NCI-H345 (cell line): Measurements from ENCODE around the gene MTG2.

ENCODE experiments used
- DNase-seq: peaks from one replicate; lab custom pipeline; 2025; lab: John Stamatoyannopoulos, UW

The MTG2 gene

DNA sequence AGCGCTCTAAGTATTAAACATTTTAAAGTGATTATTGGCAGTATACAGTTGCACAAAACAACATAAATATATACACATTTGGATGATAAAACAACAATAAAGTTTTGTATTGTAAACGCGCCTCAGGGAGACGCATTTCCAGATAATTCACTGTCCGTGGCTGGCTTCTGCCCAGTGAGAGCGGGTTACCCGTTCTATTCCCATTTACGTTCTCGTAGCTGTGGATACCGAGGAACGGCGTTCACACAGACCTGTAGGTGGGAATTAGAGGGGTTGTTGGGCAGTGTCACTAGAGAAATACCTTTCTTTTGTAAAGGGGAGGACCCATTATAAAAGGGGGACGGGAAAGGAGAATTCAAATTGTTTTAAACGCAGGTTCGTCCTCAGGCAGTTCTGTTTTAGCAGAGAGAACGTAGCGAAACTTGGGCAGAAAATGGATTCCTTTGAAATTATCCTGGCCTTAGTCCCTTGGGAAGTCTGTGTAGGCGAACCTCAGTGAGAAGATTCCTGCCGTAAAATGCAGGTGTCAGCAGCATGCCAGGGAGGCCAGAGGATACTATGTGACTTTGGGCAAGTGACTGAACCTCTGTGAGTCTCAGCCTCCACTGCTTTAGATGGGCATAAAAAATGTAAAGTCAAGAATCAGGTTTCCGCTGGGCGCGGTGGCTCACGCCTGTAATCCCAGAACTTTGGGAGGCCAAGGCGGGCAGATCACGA is 756 bp downstream of the MTG2 start:
- DNase-seq = no peak

DNA sequence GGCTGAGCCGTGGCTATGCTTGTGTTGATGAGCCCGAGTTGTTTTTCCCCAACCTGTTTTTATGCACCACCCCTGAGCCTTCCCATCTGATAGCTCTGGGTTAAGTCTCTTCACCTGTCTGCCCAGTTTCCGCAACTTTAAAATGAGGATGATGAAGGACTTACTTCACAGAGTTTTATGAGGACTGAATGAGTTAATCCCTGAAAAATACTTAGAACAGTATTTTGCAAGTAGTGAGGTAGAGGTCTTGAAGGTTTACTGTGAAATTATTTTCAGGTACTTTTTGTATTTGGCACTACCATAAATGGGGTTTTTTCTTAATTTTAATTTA is 3.2 kb downstream of the MTG2 start:
- no peak for DNase-seq

DNA sequence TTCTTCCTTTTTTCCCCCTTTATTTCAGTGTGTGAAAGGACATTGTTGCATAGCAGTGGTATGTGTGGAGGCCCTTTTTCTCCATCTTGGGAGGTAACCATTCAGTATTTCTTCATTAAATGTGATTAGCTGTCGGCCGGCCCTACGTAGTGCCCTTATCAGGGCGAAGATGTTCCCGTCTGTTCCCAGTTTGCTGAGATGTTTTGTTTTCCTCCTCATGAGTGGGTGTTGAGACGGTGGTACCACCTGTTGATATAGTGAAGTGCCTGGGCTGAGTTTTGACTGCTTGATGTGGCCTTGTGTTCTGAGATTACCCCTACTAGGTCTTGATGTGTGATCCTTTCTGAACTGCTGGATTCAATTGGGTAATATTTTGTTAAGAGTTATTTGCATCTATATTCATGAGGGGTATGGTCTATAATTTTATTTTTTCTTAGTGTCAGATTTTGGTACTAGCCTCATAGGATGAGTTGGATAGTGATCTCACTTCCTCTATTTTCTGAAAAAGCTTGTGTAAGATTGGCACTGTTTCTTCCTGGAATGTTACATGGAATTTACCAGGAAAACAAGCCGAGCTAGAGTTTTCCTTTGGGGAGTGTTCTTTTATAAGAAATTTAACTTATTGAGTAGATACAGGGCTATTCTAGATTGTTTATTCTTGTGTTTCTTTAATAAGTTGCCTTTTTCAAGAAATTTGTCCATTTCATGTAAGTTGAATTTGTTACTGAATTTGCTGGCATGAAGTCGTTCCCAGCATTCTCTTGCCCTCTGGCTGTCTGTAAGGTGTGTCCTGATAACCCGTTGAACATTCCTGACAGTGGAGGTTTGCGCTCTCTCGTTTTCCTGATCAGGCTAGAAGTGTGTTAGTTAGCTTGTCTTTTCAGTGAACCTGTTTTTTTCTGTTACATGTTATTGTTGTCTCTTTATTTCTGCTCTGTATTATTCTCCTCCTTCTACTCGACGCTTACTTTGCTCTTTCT is 4.3 kb downstream of the MTG2 start:
- no peak for DNase-seq

DNA sequence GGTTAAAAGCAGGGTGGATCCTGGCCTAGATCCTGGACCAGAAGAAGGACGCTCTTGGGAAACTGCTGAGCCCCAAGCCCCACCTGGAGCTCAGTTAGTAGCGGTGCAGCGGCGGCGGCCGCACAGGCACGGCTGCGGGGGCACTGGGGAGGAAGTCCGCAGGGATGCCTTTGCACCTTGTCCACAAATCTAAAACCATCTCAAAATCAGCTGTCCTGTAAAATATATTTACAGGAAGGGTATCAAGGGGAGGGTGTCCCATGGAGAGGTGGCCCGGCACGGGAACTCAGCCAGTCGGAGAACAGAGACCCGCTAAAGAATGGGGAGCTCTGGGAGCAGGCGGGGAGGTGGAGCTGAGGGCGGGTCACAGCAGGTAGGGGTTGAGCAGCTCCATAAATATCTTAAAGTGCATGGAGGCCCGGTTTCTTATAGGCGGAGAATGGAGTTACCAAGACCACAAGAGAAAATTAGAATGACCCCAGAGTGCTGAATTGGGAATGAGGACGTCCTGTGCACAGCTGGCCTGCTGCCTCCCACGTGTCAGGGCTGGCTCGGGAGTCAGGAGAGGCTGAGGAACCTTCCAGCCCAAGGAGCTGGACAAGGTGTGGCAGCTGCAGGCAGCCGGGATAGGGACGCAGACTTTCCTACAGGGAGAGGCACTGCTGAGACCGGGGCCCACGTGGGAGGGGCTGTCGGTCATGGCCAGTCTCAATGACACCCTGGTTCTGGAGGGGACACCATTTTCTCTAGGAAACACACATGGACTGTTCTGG is 8.0 kb downstream of the MTG2 start:
- no peak for DNase-seq

DNA sequence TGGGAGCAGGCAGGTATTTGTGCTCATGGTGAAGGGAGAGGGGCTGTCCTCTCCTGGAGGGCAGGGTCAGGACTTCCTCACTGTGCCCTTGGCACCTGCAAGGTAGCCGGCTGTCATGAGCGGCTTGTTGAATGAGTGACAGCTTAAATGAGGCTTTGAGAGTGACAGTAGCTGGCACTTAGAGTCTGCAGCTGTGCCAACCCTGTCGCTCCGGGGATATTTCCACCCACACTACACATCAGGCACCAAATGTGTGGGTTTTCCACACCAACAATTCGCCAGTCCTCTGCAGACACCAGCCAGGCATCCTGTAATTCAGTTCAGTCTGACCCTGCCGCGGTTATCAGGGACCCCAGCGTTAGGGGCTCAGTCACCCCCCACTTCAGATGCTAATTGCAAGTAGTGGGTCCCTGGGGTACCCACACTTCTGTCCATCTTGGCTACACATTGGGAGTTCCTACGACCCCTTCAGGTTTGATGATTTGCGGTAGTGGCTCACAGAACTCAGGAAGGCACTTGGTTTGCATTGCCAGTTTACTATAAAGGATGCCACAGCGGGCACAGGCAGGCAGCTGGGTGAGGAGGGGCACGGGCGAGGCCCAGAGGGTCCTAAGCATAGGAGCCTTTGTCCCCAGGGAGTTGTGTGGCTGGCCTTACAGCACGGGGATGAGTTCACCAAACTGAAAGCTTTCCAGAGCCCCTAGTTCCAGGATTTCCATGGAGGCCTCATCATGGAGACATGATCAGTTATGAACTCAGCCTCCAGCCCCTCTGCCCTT is 9.1 kb downstream of the MTG2 start:
- peak; percentile 38 for DNase-seq

DNA sequence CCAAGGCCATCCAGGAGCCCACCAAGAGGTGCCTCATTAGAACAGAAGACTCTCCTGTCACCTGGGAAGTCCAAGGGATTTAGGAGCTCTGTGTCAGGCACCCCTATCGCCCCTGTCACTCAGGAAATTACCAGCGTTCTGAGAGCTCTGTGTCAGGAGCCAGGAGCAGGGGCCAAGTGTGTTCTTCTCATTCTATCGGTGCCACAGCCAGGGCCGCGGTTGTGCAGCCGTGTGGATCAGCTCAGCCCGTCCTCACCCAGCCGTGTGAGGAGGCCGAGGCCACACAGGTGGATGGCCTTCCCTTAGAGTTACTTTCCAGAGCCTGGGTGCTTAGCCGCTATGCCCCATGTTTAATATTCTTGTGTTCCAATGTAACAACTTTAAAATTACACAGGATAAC is 9.8 kb downstream of the MTG2 start:
- no peak for DNase-seq

DNA sequence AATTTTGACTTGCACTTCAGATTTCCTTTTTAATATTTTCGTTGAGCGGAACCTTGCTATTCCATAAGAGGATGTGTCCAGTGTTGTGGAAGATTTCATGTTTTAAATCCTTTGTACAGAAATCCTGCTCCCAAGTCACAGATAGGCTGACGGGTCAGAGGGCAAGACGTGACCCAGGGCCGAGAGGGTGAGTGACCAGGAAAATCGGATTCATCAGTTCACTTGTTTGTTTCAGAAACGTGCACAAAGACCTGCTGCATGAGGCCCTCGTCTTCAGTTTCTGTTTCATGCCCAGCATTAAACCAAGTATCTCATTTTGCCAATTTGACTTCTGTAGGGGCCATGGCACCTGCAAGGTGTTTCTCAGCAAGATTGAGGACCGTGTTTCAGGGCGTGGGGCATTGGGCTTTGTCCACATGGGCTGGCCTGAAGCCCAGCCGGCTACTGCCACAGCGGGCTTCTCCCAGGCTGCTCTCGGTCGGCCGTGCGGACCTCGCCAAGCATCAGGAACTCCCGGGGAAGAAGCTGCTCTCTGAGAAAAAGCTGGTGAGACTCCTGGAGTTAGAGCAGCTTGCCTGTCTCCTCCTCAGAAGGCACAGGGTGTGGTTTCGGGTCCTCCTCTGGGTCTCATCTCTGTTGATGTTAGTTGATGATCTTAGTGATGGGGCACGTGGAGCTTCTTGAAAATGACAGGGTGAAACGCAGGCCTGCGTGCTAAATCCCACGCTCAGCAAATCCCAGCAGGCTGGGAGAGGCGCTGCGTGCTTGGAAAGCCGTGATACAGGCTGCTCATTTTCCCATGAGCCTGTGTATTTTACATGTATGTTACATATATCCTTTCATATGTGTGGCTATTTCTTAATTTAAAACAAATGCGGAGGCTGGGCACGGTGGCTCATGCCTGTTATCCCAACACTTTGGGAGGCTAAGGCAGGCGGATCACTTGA is 10.5 kb downstream of the MTG2 start:
- no peak for DNase-seq

DNA sequence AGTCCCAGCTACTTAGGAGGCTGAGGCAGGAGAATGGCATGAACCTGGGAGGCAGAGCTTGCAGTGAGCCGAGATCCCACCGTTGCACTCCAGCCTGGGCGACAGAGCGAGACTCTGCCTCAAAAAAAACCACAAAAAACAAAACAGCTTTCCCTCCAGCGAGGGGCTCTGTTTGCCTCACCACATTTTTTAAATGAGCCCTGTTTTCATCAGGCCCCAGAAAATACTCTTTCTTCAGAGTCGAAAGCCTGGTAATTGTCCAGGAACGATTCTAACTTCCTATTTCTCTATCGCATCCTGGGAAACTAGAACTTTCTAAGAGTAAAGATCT is 12.2 kb downstream of the MTG2 start:
- DNase-seq = no peak

DNA sequence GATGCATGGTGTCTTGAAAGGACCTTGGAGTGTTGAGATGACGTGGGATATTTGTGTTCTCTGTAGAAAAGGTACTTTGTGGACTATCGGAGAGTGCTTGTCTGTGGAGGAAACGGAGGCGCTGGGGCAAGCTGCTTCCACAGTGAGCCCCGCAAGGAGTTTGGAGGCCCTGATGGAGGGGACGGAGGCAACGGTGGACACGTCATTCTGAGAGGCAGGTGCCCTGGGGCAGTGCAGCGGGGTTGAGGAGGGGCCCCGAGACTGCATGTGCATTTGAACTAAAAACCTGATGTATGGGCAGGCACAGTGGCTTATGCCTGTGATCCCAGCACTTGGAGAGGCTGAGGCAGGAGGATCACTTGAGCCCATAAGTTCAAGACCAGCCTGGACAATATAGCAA is 12.9 kb downstream of the MTG2 start:
- no peak for DNase-seq

DNA sequence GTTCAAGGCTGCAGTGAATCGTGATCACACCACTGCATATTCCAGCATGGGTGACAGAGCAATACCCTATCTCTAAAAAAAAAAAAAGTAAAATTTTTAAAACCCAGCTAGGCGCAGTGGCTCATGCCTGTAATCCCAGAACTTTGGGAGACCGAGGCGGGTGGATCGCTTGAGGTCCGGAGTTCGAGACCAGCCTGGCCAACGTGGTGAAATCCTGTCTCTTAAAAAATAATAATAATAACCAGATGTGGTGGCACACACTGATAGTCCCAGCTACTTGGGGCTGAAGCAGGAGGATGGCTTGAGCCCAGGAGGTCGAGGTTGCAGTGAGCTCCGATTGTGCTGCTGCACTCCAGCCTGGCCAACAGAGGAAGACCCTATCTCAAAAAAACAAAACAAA is 13.5 kb downstream of the MTG2 start:
- no peak for DNase-seq

DNA sequence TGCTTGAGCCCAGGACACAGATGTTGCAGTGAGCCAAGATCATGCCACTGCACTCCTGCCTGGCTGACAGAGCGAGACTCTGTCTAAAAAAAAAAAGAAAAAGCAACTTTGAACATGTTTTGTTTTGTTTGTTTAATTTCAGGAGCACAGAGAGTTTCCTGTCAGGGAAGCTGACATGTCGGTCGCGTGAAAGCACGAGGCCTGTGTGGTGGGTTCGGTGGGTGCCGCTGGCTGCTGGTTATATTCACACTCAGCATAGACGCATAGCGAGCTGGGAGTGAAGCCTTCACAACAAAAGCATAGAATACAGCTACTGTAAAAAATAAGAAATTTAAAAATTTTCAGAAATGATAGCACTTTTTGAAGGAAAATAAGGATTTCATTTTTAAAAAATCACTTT is 14.5 kb downstream of the MTG2 start:
- DNase-seq = no peak

DNA sequence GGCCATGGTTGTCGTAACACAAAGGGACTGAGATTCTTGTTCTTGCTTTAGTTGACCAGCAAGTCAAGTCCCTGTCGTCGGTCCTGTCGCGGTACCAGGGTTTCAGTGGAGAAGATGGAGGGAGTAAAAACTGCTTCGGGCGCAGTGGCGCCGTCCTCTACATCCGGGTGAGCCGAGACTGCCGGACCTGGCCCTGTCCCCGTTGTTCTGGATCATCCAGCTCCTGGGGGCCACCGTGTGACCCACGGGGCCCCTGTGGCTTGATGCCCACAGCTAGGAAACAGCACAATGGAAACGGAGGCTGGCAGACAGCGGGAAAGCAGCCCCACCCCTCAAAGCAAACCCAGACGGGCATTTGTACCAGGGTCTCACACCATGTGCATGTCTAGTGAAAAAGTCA is 15.0 kb downstream of the MTG2 start:
- DNase-seq = no peak

DNA sequence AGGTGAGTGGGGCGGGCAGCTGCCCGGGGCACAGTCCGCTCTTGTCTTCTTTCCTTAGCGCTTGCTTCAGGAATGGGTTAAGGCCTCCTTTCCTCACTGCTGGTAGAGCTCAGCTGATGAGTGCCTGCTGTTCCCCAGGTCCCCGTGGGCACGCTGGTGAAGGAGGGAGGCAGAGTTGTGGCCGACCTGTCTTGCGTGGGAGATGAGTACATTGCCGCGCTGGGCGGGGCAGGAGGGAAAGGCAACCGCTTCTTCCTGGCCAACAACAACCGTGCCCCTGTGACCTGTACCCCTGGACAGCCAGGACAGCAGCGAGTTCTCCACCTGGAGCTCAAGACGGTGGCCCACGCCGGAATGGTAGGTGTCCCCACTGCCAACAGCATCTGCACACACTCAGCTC is 15.7 kb downstream of the MTG2 start:
- no peak for DNase-seq

DNA sequence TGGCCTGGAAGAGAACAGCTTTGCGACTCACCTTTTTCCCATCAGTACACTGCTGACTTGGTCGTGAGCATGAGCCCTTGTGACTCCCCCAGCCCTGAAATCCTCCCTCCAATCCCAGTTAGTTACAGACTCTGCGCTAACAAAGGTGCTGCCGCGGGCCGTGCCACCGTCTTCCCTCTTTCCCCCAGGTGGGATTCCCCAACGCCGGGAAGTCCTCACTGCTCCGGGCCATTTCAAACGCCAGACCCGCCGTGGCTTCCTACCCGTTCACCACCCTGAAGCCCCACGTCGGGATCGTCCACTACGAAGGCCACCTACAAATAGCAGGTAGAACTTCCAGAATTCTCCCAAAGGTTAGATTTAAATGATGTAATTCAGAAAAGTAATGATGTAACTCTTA is 16.1 kb downstream of the MTG2 start:
- no peak for DNase-seq

DNA sequence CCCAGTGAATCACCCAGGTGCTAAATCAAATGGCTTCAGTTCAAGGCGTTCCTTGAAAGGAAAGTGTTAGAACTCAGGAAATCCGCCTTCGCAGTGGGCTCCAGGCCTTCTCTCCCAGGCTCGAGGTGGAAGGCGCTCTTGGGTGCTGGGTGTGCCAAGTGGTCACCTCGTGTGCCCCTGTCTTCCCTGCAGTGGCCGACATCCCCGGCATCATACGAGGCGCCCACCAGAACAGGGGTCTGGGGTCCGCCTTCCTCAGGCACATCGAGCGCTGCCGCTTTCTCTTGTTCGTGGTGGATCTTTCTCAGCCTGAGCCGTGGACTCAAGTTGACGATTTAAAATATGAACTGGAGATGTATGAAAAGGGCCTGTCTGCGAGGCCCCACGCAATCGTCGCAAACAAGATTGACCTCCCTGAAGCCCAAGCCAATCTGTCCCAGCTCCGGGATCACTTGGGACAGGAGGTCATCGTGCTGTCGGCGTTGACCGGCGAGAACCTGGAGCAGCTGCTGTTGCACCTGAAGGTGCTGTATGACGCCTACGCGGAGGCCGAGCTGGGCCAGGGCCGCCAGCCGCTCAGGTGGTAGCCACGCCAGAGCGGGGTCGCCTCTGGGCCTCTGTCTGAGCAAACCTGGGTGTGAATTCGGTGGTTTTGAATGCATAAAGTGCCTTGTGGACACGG is 17.8 kb downstream of the MTG2 start:
- DNase-seq = no peak

DNA sequence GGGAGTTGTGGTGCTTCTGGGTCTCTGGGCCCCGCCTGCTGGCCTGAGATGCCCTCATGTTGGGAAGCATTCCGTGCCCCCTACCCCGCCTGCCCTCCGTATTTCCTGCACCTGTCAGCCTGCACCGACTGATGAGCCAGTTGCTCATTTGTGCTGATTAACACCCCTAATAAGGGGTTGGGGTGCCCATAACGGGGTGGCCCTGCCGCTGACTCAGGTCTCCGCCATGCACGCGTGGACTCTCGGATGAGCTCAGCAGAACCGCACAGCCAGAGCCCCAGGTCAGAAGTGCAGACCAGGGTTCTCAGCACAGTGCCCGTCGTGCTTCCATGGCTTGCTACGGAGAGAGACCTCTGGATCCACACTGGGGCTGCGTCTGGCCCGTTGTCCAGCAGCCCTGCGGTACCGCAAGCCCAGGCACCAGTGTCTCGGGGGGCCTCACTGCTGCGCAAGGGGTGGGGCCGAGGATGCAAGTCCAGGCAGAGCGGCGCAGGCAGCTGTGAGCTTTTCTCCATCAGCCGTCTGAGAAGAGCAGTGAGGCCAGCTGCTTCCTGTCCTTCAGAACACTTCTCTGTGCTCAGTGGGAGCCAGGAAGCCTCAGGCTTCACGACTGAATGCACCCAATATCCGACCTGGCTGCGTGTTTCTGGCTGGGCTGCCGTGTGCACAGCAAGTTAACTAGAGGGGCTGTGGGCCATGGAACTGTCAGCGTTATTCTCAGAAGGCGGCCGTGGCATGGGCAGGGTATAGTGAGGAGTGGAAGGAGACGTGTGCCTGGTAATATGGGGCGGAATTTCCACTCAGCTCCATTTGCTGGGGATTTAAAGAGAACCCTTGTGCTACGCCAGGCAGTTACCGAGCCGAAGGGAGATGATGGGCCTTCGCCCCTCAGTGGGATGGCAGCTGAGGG is 18.6 kb downstream of the MTG2 start:
- peak; percentile 83 for DNase-seq

DNA sequence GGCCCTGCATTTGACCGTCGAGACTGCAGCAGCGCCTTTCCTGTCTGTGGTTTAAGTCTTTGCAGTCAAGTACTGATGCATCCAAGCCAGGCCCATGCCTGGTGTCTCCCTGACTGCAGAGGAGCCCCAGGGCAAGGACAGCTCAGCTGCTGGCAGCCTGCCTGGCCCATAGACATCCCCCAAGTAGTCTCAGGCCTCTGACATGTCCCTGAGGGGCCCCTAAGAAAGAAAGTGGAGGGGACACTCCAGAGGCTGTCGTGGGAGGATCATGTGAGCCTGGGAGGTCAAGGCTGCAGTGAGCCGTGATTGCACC is 19.2 kb downstream of the MTG2 start:
- no peak for DNase-seq

DNA sequence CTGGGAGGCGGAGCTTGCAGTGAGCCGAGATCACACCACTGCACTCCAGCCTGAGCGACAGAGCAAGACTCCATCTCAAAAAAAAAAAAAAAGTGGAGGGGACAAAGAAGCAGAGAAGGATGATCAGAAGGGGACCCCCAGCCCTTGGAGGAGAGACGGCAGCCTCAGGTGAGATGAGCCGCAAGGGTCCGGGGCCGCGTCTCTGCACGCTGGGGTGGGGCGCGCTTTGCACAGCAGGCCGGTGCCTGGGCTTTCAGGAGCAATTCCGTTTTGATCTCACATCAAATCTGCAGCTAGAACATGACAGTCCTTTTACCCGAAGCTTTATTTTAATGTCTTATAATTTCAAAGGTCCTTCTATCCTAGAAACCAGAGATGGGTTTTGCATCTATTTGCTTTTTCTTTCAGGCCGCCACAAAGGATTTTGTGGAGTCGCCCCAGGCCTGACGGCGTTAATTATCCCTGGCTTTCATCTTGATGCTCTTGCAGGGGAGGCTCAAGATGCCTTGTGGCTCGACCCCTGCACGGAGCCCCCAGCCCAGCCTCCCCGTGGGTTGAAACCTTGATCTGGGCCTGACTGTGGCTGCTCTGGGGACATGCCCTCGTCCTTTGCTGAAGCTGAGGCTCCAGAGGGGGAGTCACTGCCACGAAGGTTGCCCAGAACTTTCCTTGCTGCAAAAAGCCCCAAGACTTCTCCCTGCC is 20.0 kb downstream of the MTG2 start:
- no peak for DNase-seq
